Central memory CD8-positive, alpha-beta T cell (primary cell): ENCODE measurements around the gene NKAPD1.
"Not testable (repeated sequence)": the region's sequence is repeated elsewhere in the genome, so short reads cannot be mapped to it uniquely, and the experiment has no call there.

Experiments used
- ATAC-seq: fragments of 150-1000 bp; cut with Tn5 transposase; replicated peaks from 2 replicates; pipeline ENCODE4 v1.10.0; 2022; ENCODE audit warnings: mild to moderate bottlenecking, moderate FRiP score, moderate number of reproducible peaks; ENCODE audit not compliant: poor library complexity, severe bottlenecking; ENCODE audit errors: extremely low read depth
- DNase-seq, 2 donors: peaks; one replicate each; pipeline ENCODE4 v3.0.0; 2021; ENCODE audit warnings: low spot score in 2 of 2
- H3K27ac Mint-ChIP-seq: one replicate; pipeline ENCODE4 v1.8.0; 2022; ENCODE audit warnings: low read depth, mild to moderate bottlenecking, moderate library complexity, mixed read lengths
- H3K27me3 Mint-ChIP-seq: one replicate; pipeline ENCODE4 v1.8.0; 2022; ENCODE audit warnings: mixed read lengths
- H3K36me3 Mint-ChIP-seq: one replicate; pipeline ENCODE4 v1.8.0; 2022; ENCODE audit warnings: mild to moderate bottlenecking, moderate library complexity, mixed read lengths; ENCODE audit not compliant: insufficient read depth
- H3K4me1 Mint-ChIP-seq: one replicate; pipeline ENCODE4 v1.8.0; 2022; ENCODE audit warnings: mixed read lengths
- H3K4me3 Mint-ChIP-seq: one replicate; pipeline ENCODE4 v1.8.0; 2022; ENCODE audit warnings: mild to moderate bottlenecking, moderate library complexity, mixed read lengths
- H3K9me3 Mint-ChIP-seq: one replicate; pipeline ENCODE4 v1.8.0; 2022; ENCODE audit warnings: mixed read lengths

The NKAPD1 gene

GRCh38 chr11:112048256-112048655 is 25.8 kb upstream of the NKAPD1 start:
- ATAC-seq, DNase-seq, H3K4me3 Mint-ChIP-seq, H3K27ac Mint-ChIP-seq, H3K9me3 Mint-ChIP-seq, H3K27me3 Mint-ChIP-seq: not testable (repeated sequence)
- Mint-ChIP-seq H3K36me3 (peaks cover 54% of the 10 kb centered on the region), H3K4me1 (peaks cover 19% of the 10 kb centered on the region)

- no peak for ATAC-seq
- H3K27me3 Mint-ChIP-seq, result no peaks in the 10 kb centered on the region
- peaks cover 19% of the 10 kb centered on the region for H3K4me1 Mint-ChIP-seq
- H3K27ac Mint-ChIP-seq, result peak overlapping the region; percentile 2
- no peak for DNase-seq
- H3K9me3 Mint-ChIP-seq, result no peaks in the 10 kb centered on the region
- peaks cover 50% of the 10 kb centered on the region for H3K36me3 Mint-ChIP-seq
- no peak overlapping the region for H3K4me3 Mint-ChIP-seq
Observed at GRCh38 chr11:112049777-112050176, 24.3 kb upstream of the NKAPD1 start.

GRCh38 chr11:112050721-112051120 is 23.4 kb upstream of the NKAPD1 start:
- H3K27me3 Mint-ChIP-seq, result no peaks in the 10 kb centered on the region
- H3K9me3 Mint-ChIP-seq, result no peaks in the 10 kb centered on the region
- DNase-seq (no peak), ATAC-seq (no peak)
- H3K27ac Mint-ChIP-seq, result peak overlapping the region; percentile 62
- H3K4me3 Mint-ChIP-seq, result no peak overlapping the region
- peaks cover 48% of the 10 kb centered on the region for H3K36me3 Mint-ChIP-seq
- peaks cover 19% of the 10 kb centered on the region for H3K4me1 Mint-ChIP-seq

GRCh38 chr11:112051768-112052167 is 22.3 kb upstream of the NKAPD1 start:
- ATAC-seq (no peak), DNase-seq (no peak)
- Mint-ChIP-seq H3K9me3 (no peaks in the 10 kb centered on the region), H3K27me3 (no peaks in the 10 kb centered on the region), H3K36me3 (peaks cover 45% of the 10 kb centered on the region), H3K27ac (no peak overlapping the region), H3K4me1 (peaks cover 19% of the 10 kb centered on the region), H3K4me3 (no peak overlapping the region)

GRCh38 chr11:112057170-112057569 is 16.9 kb upstream of the NKAPD1 start:
- no peak overlapping the region for H3K4me3 Mint-ChIP-seq
- no peak for ATAC-seq
- no peak for DNase-seq
- peak overlapping the region; percentile 27 for H3K27ac Mint-ChIP-seq
- H3K27me3 Mint-ChIP-seq, result no peaks in the 10 kb centered on the region
- no peaks in the 10 kb centered on the region for H3K9me3 Mint-ChIP-seq
- H3K36me3 Mint-ChIP-seq, result peaks cover 40% of the 10 kb centered on the region
- peaks cover 5% of the 10 kb centered on the region for H3K4me1 Mint-ChIP-seq

- Mint-ChIP-seq H3K27me3 (no peaks in the 10 kb centered on the region), H3K27ac (no peak overlapping the region), H3K36me3 (peaks cover 38% of the 10 kb centered on the region), H3K4me3 (no peak overlapping the region), H3K9me3 (no peaks in the 10 kb centered on the region), H3K4me1 (peaks cover 5% of the 10 kb centered on the region)
- DNase-seq, result no peak
- ATAC-seq, result no peak
Observed at GRCh38 chr11:112058103-112058502, 16.0 kb upstream of the NKAPD1 start.

GRCh38 chr11:112062923-112063322 is 11.2 kb upstream of the NKAPD1 start:
- DNase-seq (no peak), ATAC-seq (no peak)
- peaks cover 22% of the 10 kb centered on the region for H3K36me3 Mint-ChIP-seq
- H3K4me1 Mint-ChIP-seq, result no peaks in the 10 kb centered on the region
- H3K4me3 Mint-ChIP-seq, result no peak overlapping the region
- no peaks in the 10 kb centered on the region for H3K27me3 Mint-ChIP-seq
- H3K9me3 Mint-ChIP-seq, result no peaks in the 10 kb centered on the region
- H3K27ac Mint-ChIP-seq, result no peak overlapping the region

GRCh38 chr11:112082729-112083128 is 8.6 kb downstream of the NKAPD1 start:
- ATAC-seq, result no peak
- H3K27ac Mint-ChIP-seq, result no peak overlapping the region
- H3K27me3 Mint-ChIP-seq, result no peaks in the 10 kb centered on the region
- peaks cover 73% of the 10 kb centered on the region for H3K36me3 Mint-ChIP-seq
- H3K4me1 Mint-ChIP-seq, result peaks cover 26% of the 10 kb centered on the region
- H3K9me3 Mint-ChIP-seq, result no peaks in the 10 kb centered on the region
- no peak for DNase-seq
- no peak overlapping the region for H3K4me3 Mint-ChIP-seq

GRCh38 chr11:112085822-112086421 is 11.8 kb downstream of the NKAPD1 start:
- H3K36me3 Mint-ChIP-seq, result peaks cover 70% of the 10 kb centered on the region

GRCh38 chr11:112086422-112087191 is 12.5 kb downstream of the NKAPD1 start, which contains the start of the genes SDHD and TIMM8B:
TSS of gene SDHD (plus strand) at chr11:112086873. CDS start at chr11:112086908, 35 bp downstream.
TSS of gene TIMM8B (minus strand) at chr11:112086756. CDS start at chr11:112086723, 33 bp downstream.
- peak within 1 kb of the TSS; percentile 94 for H3K4me3 Mint-ChIP-seq
- peaks cover 48% of the 10 kb centered on the region for H3K4me1 Mint-ChIP-seq
- DNase-seq (peak; percentile 95), ATAC-seq (peak; percentile 92)
- H3K27ac Mint-ChIP-seq, result peak within 1 kb of the TSS; percentile 98
- no peaks in the 10 kb centered on the region for H3K9me3 Mint-ChIP-seq
- H3K27me3 Mint-ChIP-seq, result no peaks in the 10 kb centered on the region
- H3K36me3 Mint-ChIP-seq, result peaks cover 73% of the 10 kb centered on the region

More at GRCh38 chr11:112085822-112086421, 11.8 kb downstream of the NKAPD1 start:
- ATAC-seq (peak; percentile 48), DNase-seq (no peak)
- Mint-ChIP-seq H3K27ac (peak overlapping the region; percentile 98), H3K27me3 (no peaks in the 10 kb centered on the region), H3K4me1 (peaks cover 48% of the 10 kb centered on the region), H3K4me3 (peak overlapping the region; percentile 94), H3K9me3 (no peaks in the 10 kb centered on the region)

GRCh38 chr11:112087212-112087611 is 13.1 kb downstream of the NKAPD1 start:
- Mint-ChIP-seq H3K4me3 (peak overlapping the region; percentile 94), H3K9me3 (no peaks in the 10 kb centered on the region), H3K27me3 (no peaks in the 10 kb centered on the region), H3K4me1 (peaks cover 48% of the 10 kb centered on the region), H3K27ac (peak overlapping the region; percentile 98), H3K36me3 (peaks cover 75% of the 10 kb centered on the region)
- ATAC-seq, result no peak
- no peak for DNase-seq

GRCh38 chr11:112095302-112095701 is 21.2 kb downstream of the NKAPD1 start:
- H3K4me1 Mint-ChIP-seq, H3K27me3 Mint-ChIP-seq, H3K9me3 Mint-ChIP-seq, ATAC-seq, H3K4me3 Mint-ChIP-seq, H3K27ac Mint-ChIP-seq, DNase-seq: not testable (repeated sequence)
- peaks cover 45% of the 10 kb centered on the region for H3K36me3 Mint-ChIP-seq

GRCh38 chr11:112096194-112096593 is 22.1 kb downstream of the NKAPD1 start:
- H3K4me3 Mint-ChIP-seq, result no peak overlapping the region
- no peaks in the 10 kb centered on the region for H3K9me3 Mint-ChIP-seq
- H3K27ac Mint-ChIP-seq, result no peak overlapping the region
- H3K27me3 Mint-ChIP-seq, result no peaks in the 10 kb centered on the region
- H3K36me3 Mint-ChIP-seq, result peaks cover 38% of the 10 kb centered on the region
- ATAC-seq (no peak), DNase-seq (no peak)
- peaks cover 5% of the 10 kb centered on the region for H3K4me1 Mint-ChIP-seq
